ENCODE data around the gene SORBS2.

- no peak for TF ChIP-seq POLR2A (IDR thresholded peaks at IDR 0.05)
- TF ChIP-seq, protein P1, sequence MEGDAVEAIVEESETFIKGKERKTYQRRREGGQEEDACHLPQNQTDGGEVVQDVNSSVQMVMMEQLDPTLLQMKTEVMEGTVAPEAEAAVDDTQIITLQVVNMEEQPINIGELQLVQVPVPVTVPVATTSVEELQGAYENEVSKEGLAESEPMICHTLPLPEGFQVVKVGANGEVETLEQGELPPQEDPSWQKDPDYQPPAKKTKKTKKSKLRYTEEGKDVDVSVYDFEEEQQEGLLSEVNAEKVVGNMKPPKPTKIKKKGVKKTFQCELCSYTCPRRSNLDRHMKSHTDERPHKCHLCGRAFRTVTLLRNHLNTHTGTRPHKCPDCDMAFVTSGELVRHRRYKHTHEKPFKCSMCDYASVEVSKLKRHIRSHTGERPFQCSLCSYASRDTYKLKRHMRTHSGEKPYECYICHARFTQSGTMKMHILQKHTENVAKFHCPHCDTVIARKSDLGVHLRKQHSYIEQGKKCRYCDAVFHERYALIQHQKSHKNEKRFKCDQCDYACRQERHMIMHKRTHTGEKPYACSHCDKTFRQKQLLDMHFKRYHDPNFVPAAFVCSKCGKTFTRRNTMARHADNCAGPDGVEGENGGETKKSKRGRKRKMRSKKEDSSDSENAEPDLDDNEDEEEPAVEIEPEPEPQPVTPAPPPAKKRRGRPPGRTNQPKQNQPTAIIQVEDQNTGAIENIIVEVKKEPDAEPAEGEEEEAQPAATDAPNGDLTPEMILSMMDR (IDR thresholded peaks at IDR 0.05), result no peak
Measured at GRCh38 chr4:185713272-185713671, 98.7 kb downstream of the SORBS2 start.

Data from uterus (tissue), 2 donors.